HCT116 (cell line): ENCODE data around the gene ELP6. TPM values are rescaled to one million over a fixed set of nuclear protein-coding genes. Genes with fewer than 3 reads are reported as not detected.

ENCODE experiments used
- ATAC-seq: fragments of 200-7000 bp; cut with Tn5 transposase; 2 replicates; pipeline ENCODE4 v1.9.1; 2020; ENCODE audit warnings: mild to moderate bottlenecking, moderate library complexity
- BruUV-seq: library from RNA; stranded (reverse); fragments of 400-500 nt; replicated peaks from 2 replicates; lab custom pipeline; 2021; lab: Mats Ljungman, UMichigan
- CTCF ChIA-PET: fragments of 300-600 bp; sonication (Branson Sonifier 250); formaldehyde crosslinking; loops from one replicate; lab custom pipeline; 2021; ENCODE audit warnings: antibody characterized with exemption; lab: Charles Lee
- POLR2A ChIA-PET: fragments of 300-600, 350-600 bp; sonication (Branson Sonifier 250); formaldehyde crosslinking; loops from one replicate; lab custom pipeline; 2021; ENCODE audit warnings: antibody characterized with exemption; lab: Charles Lee
- RAD21 ChIA-PET, 2 experiments: fragments of 300-600 bp; sonication (Branson Sonifier 250); formaldehyde crosslinking; loops; one replicate each; lab custom pipeline; 2023; ENCODE audit warnings: low total read pairs in 2 of 2; ENCODE audit not compliant: uncharacterized antibody in 2 of 2, unreplicated experiment in 2 of 2, low non-redundant PET in 1 of 2; lab: Charles Lee
- DNase-seq: peaks from one replicate; pipeline ENCODE4 v3.0.0-alpha.2; 2010; ENCODE audit warnings: low read depth, low spot score
- H2AFZ ChIP-seq: fragments of 200-600 bp; shearing (Covaris generic), sonication (generic); 2 replicates; pipeline ENCODE4 v1.6.1; 2017; ENCODE audit warnings: low read depth, mixed run types, mixed read lengths, antibody characterized with exemption, low read length; ENCODE audit not compliant: poor library complexity, severe bottlenecking
- H3K27ac ChIP-seq: 2 replicates; pipeline ENCODE4 v1.5.1; 2012; ENCODE audit warnings: low read depth, low read length
- H3K27me3 ChIP-seq: fragments of 200-600 bp; sonication (generic); 2 replicates; pipeline ENCODE4 v1.6.1; 2016; ENCODE audit warnings: mixed run types, low read length, mixed read lengths; ENCODE audit not compliant: insufficient read depth
- H3K36me3 ChIP-seq, 2 experiments: fragments of 200-500 bp in 1 of 2; fragments of 200-600 bp in 1 of 2; sonication (Bioruptor generic) in 1 of 2; sonication (generic) in 1 of 2; 2 replicates each; pipeline versions ENCODE4 v1.5.1 to v1.6.1; 2014 to 2016; ENCODE audit warnings: low read length in 2 of 2, inconsistent platforms in 1 of 2, mixed read lengths in 1 of 2, mixed run types in 1 of 2; ENCODE audit not compliant: insufficient read depth in 2 of 2, control insufficient read depth in 1 of 2
- H3K4me1 ChIP-seq, 2 experiments: fragments of 200-600 bp in 1 of 2; sonication (generic) in 1 of 2; 2 replicates each; pipeline versions ENCODE4 v1.5.1 to v1.6.1; 2012 to 2017; ENCODE audit warnings: low read length in 2 of 2, inconsistent platforms in 1 of 2, mild to moderate bottlenecking in 1 of 2, mixed read lengths in 1 of 2, mixed run types in 1 of 2, moderate library complexity in 1 of 2; ENCODE audit not compliant: insufficient read depth in 2 of 2, control insufficient read depth in 1 of 2
- H3K4me2 ChIP-seq: fragments of 200-600 bp; sonication (generic); 2 replicates; pipeline ENCODE4 v1.6.1; 2017; ENCODE audit warnings: mixed run types, low read length, mixed read lengths
- H3K4me3 ChIP-seq, 2 experiments: fragments of 200-600 bp in 1 of 2; sonication (generic) in 1 of 2; replicated peaks in 1 of 2; 2 replicates each; pipeline ENCODE4 v1.5.1; 2011 to 2016; ENCODE audit warnings: low read length in 2 of 2, control low read depth in 1 of 2, low read depth in 1 of 2, mild to moderate bottlenecking in 1 of 2, mixed read lengths in 1 of 2, mixed run types in 1 of 2
- H3K79me2 ChIP-seq: fragments of 200-600 bp; sonication (generic); 2 replicates; pipeline ENCODE4 v1.6.1; 2017; ENCODE audit warnings: mild to moderate bottlenecking, mixed run types, low read length, moderate library complexity, mixed read lengths; ENCODE audit not compliant: insufficient read depth
- H3K9ac ChIP-seq: fragments of 200-600 bp; sonication (generic); 2 replicates; pipeline ENCODE4 v1.6.1; 2016; ENCODE audit warnings: low read length, mixed read lengths
- H3K9me2 ChIP-seq: fragments of 200-600 bp; sonication (generic), shearing (Covaris generic); 2 replicates; pipeline ENCODE4 v1.6.1; 2017; ENCODE audit warnings: mixed run types, mild to moderate bottlenecking, moderate library complexity; ENCODE audit not compliant: insufficient read depth
- H3K9me3 ChIP-seq, 2 experiments: fragments of 200-500 bp in 1 of 2; fragments of 200-600 bp in 1 of 2; sonication (Bioruptor generic) in 1 of 2; sonication (generic) in 1 of 2; 2 replicates each; pipeline ENCODE4 v1.6.1; 2014 to 2017; ENCODE audit warnings: low read length in 2 of 2, mixed read lengths in 2 of 2, inconsistent platforms in 1 of 2, low read depth in 1 of 2, mild to moderate bottlenecking in 1 of 2, mixed run types in 1 of 2, moderate library complexity in 1 of 2; ENCODE audit not compliant: control insufficient read depth in 1 of 2, insufficient read depth in 1 of 2
- H4K20me1 ChIP-seq: fragments of 200-600 bp; sonication (generic), shearing (Covaris generic); 2 replicates; pipeline ENCODE4 v1.6.1; 2017; ENCODE audit warnings: mixed run types, mild to moderate bottlenecking, moderate library complexity; ENCODE audit not compliant: insufficient read depth
- CBX3 ChIP-seq: IDR thresholded peaks from 2 replicates; pipeline ENCODE4 v1.6.1; 2012; ENCODE audit warnings: low read depth
- CEBPB ChIP-seq: IDR thresholded peaks from 2 replicates; pipeline ENCODE4 v1.6.1; 2012; ENCODE audit warnings: low read depth
- EGR1 ChIP-seq: IDR thresholded peaks from 2 replicates; pipeline ENCODE4 v1.6.1; 2012; ENCODE audit warnings: low read depth
- EZH2 ChIP-seq: fragments of 200-600 bp; sonication (generic); IDR thresholded peaks from 2 replicates; pipeline ENCODE4 v1.6.1; 2017; ENCODE audit warnings: antibody characterized with exemption, mixed run types
- EZH2phosphoT487 ChIP-seq: fragments of 200-600 bp; IDR thresholded peaks from 2 replicates; pipeline ENCODE4 v1.6.1; 2018; ENCODE audit warnings: antibody characterized with exemption, borderline replicate concordance
- MAX ChIP-seq: IDR thresholded peaks from 2 replicates; pipeline ENCODE4 v1.6.1; 2012
- POLR2A ChIP-seq: IDR thresholded peaks from 2 replicates; pipeline ENCODE4 v1.7.0; 2011; ENCODE audit warnings: borderline replicate concordance; ENCODE audit not compliant: insufficient read depth, insufficient read length; ENCODE audit errors: extremely low read depth
- POLR2AphosphoS5 ChIP-seq: IDR thresholded peaks from 2 replicates; pipeline ENCODE4 v1.6.1; 2011; ENCODE audit warnings: mild to moderate bottlenecking, low read depth, low read length, moderate library complexity
- RAD21 ChIP-seq: IDR thresholded peaks from 2 replicates; pipeline ENCODE4 v1.6.1; 2012; ENCODE audit warnings: low read depth, mild to moderate bottlenecking
- REST ChIP-seq: IDR thresholded peaks from 2 replicates; pipeline ENCODE4 v1.6.1; 2012; ENCODE audit warnings: low read depth
- SP1 ChIP-seq: IDR thresholded peaks from 2 replicates; pipeline ENCODE4 v1.6.1; 2012; ENCODE audit warnings: low read depth
- YY1 ChIP-seq: IDR thresholded peaks from 2 replicates; pipeline ENCODE4 v1.6.1; 2011; ENCODE audit warnings: low read length, low read depth, moderate library complexity, mild to moderate bottlenecking; ENCODE audit not compliant: insufficient replicate concordance; ENCODE audit errors: extremely low read depth
- ZBTB33 ChIP-seq: IDR thresholded peaks from 2 replicates; pipeline ENCODE4 v1.6.1; 2011; ENCODE audit warnings: mild to moderate bottlenecking, low read length, moderate library complexity; ENCODE audit not compliant: insufficient replicate concordance; ENCODE audit errors: extremely low read depth
- ZFX ChIP-seq: fragments of 450-650 bp; IDR thresholded peaks from 2 replicates; pipeline ENCODE4 v1.6.1; 2017
- ZNF274 ChIP-seq: fragments of 200-500 bp; sonication (Bioruptor generic); IDR thresholded peaks from 2 replicates; pipeline ENCODE4 v1.6.1; 2014; ENCODE audit warnings: mild to moderate bottlenecking, low read depth, low read length, inconsistent platforms
- intact Hi-C: fragments of 100-400 bp; cut with micrococcal nuclease; formaldehyde crosslinking; loops from 2 replicates; pipeline ENCODE4 v1.10.0; 2022
- total RNA-seq: library from RNA; stranded (reverse); gene quantifications from one replicate; pipeline ENCODE4 v1.2.1, GENCODE V29; 2021; ENCODE audit not compliant: unreplicated experiment

The ELP6 gene
- total RNA-seq, 1 experiment from 2014 or later, result 38.8 TPM

- POLR2A ChIA-PET, result no interaction called here
- Histone ChIP-seq H2AFZ (no peak overlapping the region), H3K27me3 (no peaks in the 10 kb centered on the region), H4K20me1 (no peaks in the 10 kb centered on the region), H3K9me3 (no peaks in the 10 kb centered on the region), H3K36me3 (peaks cover 11 to 30% of the 10 kb centered on the region in 2 experiments; a peak in 3 of 4 replicates), H3K4me1 (peaks cover 0 to 7% of the 10 kb centered on the region in 2 experiments; a peak in 2 of 4 replicates)
- intact Hi-C loops, result no loop called here
- ATAC-seq, result no peak
- no peak for TF ChIP-seq POLR2AphosphoS5
- TF ChIP-seq CEBPB, result no peak
- no peak for TF ChIP-seq RAD21
- no peak for TF ChIP-seq POLR2A
- no peak for TF ChIP-seq YY1
- TF ChIP-seq, all 23 proteins: peak for 0
- Histone ChIP-seq H3K27ac (no peak overlapping the region), H3K4me2 (no peak overlapping the region), H3K9me2 (no peaks in the 10 kb centered on the region), H3K9ac (no peak overlapping the region), H3K4me3 (no peak overlapping the region), H3K79me2 (no peaks in the 10 kb centered on the region)
- no TSS peak for BruUV-seq
- RAD21 ChIA-PET, result no interaction called here
- CTCF ChIA-PET, result no interaction called here
- no peak for DNase-seq
Observed at GRCh38 chr3:47495886-47496285, 17.6 kb downstream of the ELP6 start.

GRCh38 chr3:47495111-47495510 is 18.4 kb downstream of the ELP6 start:
- ATAC-seq, result no peak

More at GRCh38 chr3:47495111-47495510, 18.4 kb downstream of the ELP6 start:
- CTCF ChIA-PET, result no interaction called here
- Histone ChIP-seq H4K20me1 (no peaks in the 10 kb centered on the region), H3K4me2 (no peak overlapping the region), H3K27me3 (no peaks in the 10 kb centered on the region), H2AFZ (no peak overlapping the region), H3K4me3 (no peak overlapping the region), H3K9me2 (no peaks in the 10 kb centered on the region), H3K36me3 (peaks cover 11 to 26% of the 10 kb centered on the region in 2 experiments; a peak in 2 of 4 replicates), H3K9ac (no peak overlapping the region), H3K27ac (no peak overlapping the region), H3K79me2 (no peaks in the 10 kb centered on the region), H3K4me1 (peaks cover 0 to 7% of the 10 kb centered on the region in 2 experiments; a peak in 2 of 4 replicates), H3K9me3 (no peaks in the 10 kb centered on the region)
- TF ChIP-seq EZH2phosphoT487 (no peak), ZBTB33 (no peak), MAX (no peak), SP1 (no peak), CBX3 (no peak), RAD21 (no peak), EZH2 (no peak), ZFX (no peak), REST (no peak), CEBPB (no peak), EGR1 (no peak), ZNF274 (no peak)
- RAD21 ChIA-PET, result interaction anchor here in 1 of 2 experiments (1.2 kb wide), 1 partner anchor 74 kb away, joined by 4 read pairs; no protein-coding TSS in a partner anchor
- POLR2A ChIA-PET, result no interaction called here
- no TSS peak for BruUV-seq
- intact Hi-C loops, result no loop called here
- DNase-seq, result no peak
